DMS153 treated with DMSO at 0.1 percent for 48 hours (cell line): ENCODE results near the gene SLC25A28.

Experiments
- DNase-seq: peaks from one replicate; lab custom pipeline; 2025; ENCODE audit not compliant: unreplicated experiment; lab: John Stamatoyannopoulos, UW

Gene SLC25A28

DNA sequence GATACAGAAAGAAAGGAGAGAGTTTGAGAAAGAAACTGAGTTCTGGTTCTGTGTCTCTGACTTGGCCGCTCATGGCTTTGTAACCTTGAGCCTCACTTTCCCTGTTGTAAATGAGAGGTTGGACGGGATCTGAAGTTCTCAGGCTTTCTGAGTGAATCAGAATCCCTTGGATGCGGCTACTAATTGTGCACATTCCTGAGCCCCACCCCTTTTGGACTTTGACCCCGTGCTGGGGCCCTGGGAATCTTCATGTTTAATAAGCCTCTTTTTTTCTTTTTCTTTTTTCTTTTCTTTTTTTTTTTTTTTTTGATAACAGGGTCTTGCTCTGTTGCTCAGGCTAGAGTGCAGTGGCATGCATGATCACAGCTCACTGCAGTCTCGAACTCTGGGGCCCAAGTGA is 26.9 kb downstream of the SLC25A28 start:
- DNase-seq = no peak

DNA sequence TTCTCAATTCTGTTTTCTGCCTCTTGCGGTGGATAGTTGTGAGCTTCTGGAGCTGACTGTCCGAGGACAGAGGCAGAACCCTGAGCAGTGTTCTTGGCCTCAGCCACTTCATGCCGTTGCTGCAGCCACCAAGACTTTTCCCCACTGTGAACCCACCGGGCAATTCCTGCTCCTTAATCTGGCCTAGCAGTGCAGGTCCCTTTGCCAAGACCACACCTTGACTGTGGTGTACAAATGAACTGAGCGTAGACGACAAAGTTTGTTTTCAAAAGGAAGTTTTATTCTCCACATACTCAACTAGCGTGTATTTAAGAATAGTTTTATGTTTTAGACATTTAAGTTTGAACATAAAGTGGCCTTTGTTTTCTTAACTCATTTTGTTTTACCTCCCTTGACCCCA is 29.4 kb downstream of the SLC25A28 start:
- no peak for DNase-seq

DNA sequence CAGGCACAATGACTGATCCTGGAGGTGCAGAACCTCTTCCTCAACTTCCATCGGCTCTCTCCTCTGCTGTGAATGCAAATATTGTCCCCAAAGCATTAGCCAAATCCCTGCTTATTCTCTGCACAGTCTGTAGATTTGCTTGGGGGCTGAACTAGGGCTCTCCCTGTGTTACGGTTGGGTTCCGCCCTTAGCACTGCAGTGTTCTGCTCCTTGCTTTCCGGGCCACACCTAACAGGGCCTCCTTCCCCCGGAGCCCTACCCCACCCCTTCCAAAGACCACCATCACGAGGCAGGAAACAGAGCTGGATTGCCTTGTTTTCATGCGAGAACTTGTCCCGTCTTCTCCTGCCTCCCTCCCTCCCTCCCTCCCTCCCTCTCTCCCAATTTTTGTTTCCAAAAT is 36.6 kb downstream of the SLC25A28 start:
- no peak for DNase-seq

DNA sequence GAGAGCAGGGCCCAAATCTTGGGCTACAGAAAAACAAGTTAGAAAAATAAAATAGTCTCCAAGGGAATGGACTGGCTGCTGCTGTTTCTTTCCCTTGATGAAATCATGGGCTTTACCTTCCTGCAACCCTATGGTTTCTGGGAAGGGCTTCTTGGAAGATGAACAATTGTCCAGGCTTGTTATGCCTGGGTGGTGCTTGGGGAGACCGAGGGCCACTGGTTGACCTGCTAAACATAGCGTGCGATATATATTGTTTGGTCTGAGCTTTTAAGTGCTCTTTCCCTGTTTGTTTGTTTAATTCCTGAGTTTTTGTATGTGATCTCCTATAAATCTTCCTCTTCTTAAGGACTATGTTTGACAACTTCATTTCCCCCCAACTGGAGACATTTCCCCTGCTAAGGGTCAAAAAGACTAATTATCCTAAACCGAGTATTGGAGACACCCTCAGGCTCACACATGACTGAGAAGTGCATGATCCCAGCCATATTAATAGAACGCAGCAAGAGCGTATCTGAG is 37.9 kb downstream of the SLC25A28 start:
- DNase-seq = no peak

DNA sequence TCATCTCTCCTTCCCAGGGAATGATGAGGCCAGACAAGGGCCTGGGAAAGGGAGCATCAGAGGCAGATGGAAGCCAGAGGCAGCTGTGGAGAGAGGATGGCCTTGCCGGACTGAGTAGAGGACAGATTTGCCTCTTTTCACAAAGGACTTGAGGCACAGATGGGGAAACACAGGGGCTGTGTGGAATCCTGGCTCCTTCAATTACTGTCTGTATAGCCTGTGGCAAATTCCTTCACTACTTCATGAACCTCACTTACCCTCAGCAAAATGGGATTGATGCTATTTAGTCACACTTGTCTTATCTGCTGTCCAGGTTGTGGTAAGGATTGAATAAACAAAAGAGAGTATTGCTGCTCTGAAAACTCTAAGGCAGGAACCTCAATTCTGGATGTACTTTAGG is 40.3 kb downstream of the SLC25A28 start:
- DNase-seq = no peak

DNA sequence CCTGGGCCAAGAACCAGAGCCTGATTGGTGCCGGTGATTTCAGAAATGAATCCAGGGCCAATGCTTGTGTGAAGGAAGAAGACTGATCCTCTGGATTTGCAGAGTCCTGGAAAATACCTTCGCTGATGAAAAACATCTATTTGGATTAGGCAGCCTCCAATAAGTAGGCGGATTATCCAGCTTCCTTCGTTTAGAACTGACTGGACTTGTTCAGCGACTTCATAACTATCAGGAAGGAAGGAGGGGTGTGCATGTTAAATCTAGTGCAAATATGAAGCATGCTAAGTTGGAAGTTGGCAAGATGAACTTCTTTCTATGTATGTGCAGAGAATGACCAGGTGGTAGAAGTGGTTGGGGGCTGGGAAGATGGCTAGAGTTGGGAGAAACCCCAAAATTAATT is 46.4 kb downstream of the SLC25A28 start:
- DNase-seq = no peak

DNA sequence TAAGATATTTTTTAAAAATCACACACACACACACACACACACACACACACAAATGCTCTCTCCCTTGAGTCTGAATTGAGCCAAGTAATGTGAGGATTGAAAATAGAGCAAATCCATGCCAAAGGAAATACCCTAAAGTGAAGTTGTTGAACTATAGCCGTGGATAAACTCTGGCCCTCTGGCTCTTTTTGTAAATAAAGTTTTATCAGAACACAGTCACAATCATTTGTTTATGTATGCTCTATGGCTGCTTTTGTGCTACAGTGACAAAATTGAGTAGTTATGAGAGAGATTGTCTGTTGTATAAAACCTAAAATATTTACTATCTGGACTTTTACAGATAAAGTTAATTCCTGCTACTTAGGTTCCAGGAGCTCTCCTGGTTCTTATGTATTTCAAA is 48.4 kb downstream of the SLC25A28 start:
- no peak for DNase-seq

DNA sequence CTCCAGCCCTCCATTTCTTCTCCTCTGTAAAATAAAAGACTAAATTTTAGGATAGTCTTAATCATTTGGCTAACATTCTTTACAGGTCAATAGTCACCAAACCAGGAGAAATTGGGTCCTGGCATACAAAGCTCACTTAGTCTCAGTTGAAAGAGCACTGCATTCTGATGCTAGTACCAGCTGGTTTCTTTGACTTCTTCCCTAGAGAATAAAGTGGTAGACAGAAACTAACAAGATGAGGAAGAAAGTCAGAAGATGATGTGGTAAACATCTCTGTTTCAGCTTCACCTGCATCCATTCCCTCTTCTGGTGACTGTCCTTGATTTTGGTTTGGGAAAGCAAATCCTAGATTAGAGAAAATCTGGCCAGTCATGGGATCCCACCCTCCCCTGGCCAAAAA is 50.3 kb downstream of the SLC25A28 start:
- DNase-seq = no peak

DNA sequence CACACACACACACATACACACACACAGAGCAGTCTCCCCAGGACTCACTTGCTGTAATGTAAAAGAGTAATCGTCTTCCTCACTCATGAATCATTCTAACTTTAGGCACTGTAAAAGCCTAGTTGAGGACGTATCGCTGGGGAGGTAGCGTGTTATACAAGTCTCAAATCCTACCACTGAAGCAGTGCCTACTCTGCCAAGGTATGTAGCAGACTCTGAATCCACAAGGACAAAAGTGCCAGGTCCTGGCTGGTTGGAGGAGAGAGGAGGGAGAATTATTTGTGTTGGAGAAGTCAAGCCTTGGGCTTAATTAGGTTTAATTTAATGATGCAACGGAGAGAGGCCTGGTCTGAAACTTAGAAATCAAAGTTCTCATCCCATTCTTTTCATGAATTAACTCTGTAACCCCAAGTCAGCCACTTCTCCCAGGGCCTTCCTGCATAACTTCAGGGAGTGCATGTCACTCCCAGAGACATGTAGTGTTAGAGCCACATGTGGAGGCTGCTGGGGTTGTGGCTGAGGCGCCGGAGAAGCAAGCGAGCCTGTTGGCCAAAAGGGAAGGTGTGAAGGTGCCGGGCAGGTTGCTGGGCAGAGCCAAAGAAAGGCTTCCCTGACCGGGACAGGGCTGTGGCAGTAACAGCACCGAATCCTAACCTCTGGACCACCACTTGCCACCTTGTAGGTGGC is 50.8 kb downstream of the SLC25A28 start:
- DNase-seq = no peak

DNA sequence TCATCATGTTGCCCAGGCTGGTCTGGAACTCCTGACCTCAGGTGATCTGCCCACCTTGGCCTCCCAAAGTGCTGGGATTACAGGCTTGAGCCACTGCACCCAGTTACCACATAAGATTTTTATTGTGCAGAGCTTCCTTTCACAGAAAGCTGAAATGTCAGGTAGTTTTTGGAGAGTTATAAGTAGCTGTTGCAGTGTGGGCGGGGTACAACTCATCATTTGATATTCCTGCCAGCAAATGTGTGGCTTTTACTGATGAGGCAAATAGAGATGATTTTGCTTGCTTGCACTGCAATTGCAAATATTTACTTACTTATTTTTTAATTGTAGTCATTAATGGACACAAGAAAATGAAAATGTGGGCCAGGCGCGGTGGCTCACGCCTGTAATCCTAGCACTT is 55.1 kb downstream of the SLC25A28 start:
- DNase-seq = no peak

DNA sequence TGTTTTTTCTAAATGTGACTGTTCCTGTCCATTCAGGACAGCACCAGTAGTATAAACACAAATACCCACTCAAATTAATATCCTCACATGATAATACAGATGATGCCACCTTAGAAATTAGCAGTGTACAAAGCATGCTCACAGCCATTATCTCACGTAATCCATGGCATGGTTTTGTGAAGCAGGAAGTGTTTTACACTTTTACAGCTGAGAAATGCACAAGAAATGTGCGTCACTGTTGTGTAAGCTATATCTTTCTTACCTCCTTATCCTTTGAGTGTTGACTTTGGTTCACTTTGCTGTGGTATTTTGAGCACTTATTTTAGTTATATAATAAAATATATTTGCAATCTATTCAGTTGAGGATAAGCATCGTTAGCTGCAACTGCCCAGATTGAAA is 55.9 kb downstream of the SLC25A28 start:
- no peak for DNase-seq

DNA sequence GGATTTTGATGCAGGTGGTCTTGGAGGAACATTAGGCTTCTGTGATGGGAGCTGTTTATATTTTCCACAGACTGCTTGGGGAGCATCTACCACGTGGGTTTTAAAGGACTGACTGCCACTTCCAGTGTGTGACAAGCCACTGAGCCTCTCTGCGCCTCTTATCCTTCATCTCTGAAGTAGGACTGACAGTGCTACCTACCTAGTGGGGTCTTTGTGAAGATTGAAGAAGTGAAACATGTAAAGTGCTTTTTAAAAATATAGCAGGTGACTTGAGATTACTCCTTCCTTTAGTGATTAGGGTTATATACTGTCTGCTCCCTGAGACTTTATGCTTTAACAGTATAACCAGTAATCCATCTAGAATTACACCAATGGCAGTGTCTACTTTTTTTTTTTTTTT is 57.6 kb downstream of the SLC25A28 start:
- DNase-seq = no peak
